ENCODE measurements around the gene WDFY4.

Gene WDFY4

GRCh38 chr10:48900371-48900801 is 215.7 kb downstream of the WDFY4 start (continued):
- TF ChIP-seq, protein P1, sequence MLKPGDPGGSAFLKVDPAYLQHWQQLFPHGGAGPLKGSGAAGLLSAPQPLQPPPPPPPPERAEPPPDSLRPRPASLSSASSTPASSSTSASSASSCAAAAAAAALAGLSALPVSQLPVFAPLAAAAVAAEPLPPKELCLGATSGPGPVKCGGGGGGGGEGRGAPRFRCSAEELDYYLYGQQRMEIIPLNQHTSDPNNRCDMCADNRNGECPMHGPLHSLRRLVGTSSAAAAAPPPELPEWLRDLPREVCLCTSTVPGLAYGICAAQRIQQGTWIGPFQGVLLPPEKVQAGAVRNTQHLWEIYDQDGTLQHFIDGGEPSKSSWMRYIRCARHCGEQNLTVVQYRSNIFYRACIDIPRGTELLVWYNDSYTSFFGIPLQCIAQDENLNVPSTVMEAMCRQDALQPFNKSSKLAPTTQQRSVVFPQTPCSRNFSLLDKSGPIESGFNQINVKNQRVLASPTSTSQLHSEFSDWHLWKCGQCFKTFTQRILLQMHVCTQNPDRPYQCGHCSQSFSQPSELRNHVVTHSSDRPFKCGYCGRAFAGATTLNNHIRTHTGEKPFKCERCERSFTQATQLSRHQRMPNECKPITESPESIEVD (tag by site-specific recombination; IDR thresholded peaks at IDR 0.05): no peak
- TF ChIP-seq TCF7L2 (IDR thresholded peaks at IDR 0.05; ENCODE audit: borderline replicate concordance, low read depth, low read length) (no peak), ZNF280D (tag by site-specific recombination; IDR thresholded peaks at IDR 0.05) (no peak), ZBTB26 (tag by site-specific recombination; optimal IDR thresholded peaks at IDR 0.05) (no peak), ZNF658 (tag by site-specific recombination; IDR thresholded peaks at IDR 0.05) (no peak), GLI2 (tag by site-specific recombination; IDR thresholded peaks at IDR 0.05; ENCODE audit: borderline replicate concordance, low read depth) (no peak), EGR2 (tag by site-specific recombination; IDR thresholded peaks at IDR 0.05; ENCODE audit: low read depth) (no peak)
- TF ChIP-seq, protein P2, sequence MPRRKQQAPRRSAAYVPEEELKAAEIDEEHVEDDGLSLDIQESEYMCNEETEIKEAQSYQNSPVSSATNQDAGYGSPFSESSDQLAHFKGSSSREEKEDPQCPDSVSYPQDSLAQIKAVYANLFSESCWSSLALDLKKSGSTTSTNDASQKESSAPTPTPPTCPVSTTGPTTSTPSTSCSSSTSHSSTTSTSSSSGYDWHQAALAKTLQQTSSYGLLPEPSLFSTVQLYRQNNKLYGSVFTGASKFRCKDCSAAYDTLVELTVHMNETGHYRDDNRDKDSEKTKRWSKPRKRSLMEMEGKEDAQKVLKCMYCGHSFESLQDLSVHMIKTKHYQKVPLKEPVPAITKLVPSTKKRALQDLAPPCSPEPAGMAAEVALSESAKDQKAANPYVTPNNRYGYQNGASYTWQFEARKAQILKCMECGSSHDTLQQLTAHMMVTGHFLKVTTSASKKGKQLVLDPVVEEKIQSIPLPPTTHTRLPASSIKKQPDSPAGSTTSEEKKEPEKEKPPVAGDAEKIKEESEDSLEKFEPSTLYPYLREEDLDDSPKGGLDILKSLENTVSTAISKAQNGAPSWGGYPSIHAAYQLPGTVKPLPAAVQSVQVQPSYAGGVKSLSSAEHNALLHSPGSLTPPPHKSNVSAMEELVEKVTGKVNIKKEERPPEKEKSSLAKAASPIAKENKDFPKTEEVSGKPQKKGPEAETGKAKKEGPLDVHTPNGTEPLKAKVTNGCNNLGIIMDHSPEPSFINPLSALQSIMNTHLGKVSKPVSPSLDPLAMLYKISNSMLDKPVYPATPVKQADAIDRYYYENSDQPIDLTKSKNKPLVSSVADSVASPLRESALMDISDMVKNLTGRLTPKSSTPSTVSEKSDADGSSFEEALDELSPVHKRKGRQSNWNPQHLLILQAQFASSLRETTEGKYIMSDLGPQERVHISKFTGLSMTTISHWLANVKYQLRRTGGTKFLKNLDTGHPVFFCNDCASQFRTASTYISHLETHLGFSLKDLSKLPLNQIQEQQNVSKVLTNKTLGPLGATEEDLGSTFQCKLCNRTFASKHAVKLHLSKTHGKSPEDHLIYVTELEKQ (tag by site-specific recombination; IDR thresholded peaks at IDR 0.05; ENCODE audit: borderline replicate concordance): no peak

GRCh38 chr10:48901319-48901718 is 216.6 kb downstream of the WDFY4 start:
- Histone ChIP-seq H3K27ac (ENCODE audit: extremely low read depth, low read depth, low read length) (no peak overlapping the region), H3K4me1 (ENCODE audit: control insufficient read depth, insufficient read depth, low read length) (no peaks in the 10 kb centered on the region), H3K4me3 (ENCODE audit: low read depth, low read length) (no peak overlapping the region), H3K9me3 (ENCODE audit: control insufficient read depth, insufficient read depth, low read depth, low read length) (no peaks in the 10 kb centered on the region), H3K36me3 (ENCODE audit: control insufficient read depth in 2 of 2, insufficient read depth in 1 of 2, low read length in 2 of 2) (no peaks in the 10 kb centered on the region)
- ChIA-PET CTCF (interaction anchor here (1.6 kb wide), 1 partner anchor 245 kb away, joined by 5 read pairs; no protein-coding TSS in a partner anchor), POLR2A (no interaction called here)
- TF ChIP-seq ZNF350 (tag by site-specific recombination; IDR thresholded peaks at IDR 0.05) (no peak), GFI1B (tag by site-specific recombination; IDR thresholded peaks at IDR 0.05) (no peak), ZNF701 (tag by site-specific recombination; IDR thresholded peaks at IDR 0.05) (no peak), ZNF10 (tag by site-specific recombination; IDR thresholded peaks at IDR 0.05) (no peak), HOXD13 (CRISPR knock-in tag; IDR thresholded peaks at IDR 0.05; ENCODE audit: borderline replicate concordance) (no peak), GLI4 (tag by site-specific recombination; IDR thresholded peaks at IDR 0.05) (no peak), ZNF747 (tag by site-specific recombination; IDR thresholded peaks at IDR 0.05) (no peak), KLF9 (tag by site-specific recombination; IDR thresholded peaks at IDR 0.05; ENCODE audit: low read depth) (no peak), ZNF175 (tag by site-specific recombination; IDR thresholded peaks at IDR 0.05) (no peak)
- TF ChIP-seq, protein P2 (tag by site-specific recombination; IDR thresholded peaks at IDR 0.05; ENCODE audit: borderline replicate concordance): no peak
- TF ChIP-seq, protein P3, sequence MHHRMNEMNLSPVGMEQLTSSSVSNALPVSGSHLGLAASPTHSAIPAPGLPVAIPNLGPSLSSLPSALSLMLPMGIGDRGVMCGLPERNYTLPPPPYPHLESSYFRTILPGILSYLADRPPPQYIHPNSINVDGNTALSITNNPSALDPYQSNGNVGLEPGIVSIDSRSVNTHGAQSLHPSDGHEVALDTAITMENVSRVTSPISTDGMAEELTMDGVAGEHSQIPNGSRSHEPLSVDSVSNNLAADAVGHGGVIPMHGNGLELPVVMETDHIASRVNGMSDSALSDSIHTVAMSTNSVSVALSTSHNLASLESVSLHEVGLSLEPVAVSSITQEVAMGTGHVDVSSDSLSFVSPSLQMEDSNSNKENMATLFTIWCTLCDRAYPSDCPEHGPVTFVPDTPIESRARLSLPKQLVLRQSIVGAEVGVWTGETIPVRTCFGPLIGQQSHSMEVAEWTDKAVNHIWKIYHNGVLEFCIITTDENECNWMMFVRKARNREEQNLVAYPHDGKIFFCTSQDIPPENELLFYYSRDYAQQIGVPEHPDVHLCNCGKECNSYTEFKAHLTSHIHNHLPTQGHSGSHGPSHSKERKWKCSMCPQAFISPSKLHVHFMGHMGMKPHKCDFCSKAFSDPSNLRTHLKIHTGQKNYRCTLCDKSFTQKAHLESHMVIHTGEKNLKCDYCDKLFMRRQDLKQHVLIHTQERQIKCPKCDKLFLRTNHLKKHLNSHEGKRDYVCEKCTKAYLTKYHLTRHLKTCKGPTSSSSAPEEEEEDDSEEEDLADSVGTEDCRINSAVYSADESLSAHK (tag by site-specific recombination; IDR thresholded peaks at IDR 0.05): no peak
- TF ChIP-seq, protein P4, sequence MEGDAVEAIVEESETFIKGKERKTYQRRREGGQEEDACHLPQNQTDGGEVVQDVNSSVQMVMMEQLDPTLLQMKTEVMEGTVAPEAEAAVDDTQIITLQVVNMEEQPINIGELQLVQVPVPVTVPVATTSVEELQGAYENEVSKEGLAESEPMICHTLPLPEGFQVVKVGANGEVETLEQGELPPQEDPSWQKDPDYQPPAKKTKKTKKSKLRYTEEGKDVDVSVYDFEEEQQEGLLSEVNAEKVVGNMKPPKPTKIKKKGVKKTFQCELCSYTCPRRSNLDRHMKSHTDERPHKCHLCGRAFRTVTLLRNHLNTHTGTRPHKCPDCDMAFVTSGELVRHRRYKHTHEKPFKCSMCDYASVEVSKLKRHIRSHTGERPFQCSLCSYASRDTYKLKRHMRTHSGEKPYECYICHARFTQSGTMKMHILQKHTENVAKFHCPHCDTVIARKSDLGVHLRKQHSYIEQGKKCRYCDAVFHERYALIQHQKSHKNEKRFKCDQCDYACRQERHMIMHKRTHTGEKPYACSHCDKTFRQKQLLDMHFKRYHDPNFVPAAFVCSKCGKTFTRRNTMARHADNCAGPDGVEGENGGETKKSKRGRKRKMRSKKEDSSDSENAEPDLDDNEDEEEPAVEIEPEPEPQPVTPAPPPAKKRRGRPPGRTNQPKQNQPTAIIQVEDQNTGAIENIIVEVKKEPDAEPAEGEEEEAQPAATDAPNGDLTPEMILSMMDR (tag by site-specific recombination; IDR thresholded peaks at IDR 0.05): no peak

All from HEK293 (cell line).